Gastroesophageal sphincter (tissue), 4 donors: ENCODE measurements around the gene STX19. TPM values are rescaled to one million over a fixed set of nuclear protein-coding genes. Genes with fewer than 3 reads are reported as not detected.

Experiments
- ATAC-seq: fragments of 150-250 bp; one replicate; pipeline ENCODE4 v1.9.1; 2016; ENCODE audit warnings: mild to moderate bottlenecking, moderate library complexity
- H3K27ac ChIP-seq, 4 donors: fragments of 200-600 bp; sonication (generic) in 3 of 4; 1 replicate in 3 of 4; 2 replicates in 1 of 4; pipeline ENCODE4 v1.5.1; 2016 to 2019
- H3K27me3 ChIP-seq: fragments of 200-600 bp; sonication (generic); one replicate; pipeline ENCODE4 v1.5.1; 2019
- H3K36me3 ChIP-seq, 2 donors: fragments of 200-600 bp; sonication (generic); one replicate each; pipeline ENCODE4 v1.5.1; 2019; ENCODE audit warnings: control low read depth in 1 of 2
- H3K4me1 ChIP-seq, 3 donors: fragments of 200-600 bp; sonication (generic); 1 replicate in 2 of 3; 2 replicates in 1 of 3; pipeline ENCODE4 v1.5.1; 2016 to 2019; ENCODE audit warnings: control low read depth in 2 of 3
- H3K4me3 ChIP-seq, 2 donors: fragments of 200-600 bp; sonication (generic); one replicate each; pipeline ENCODE4 v1.5.1; 2019; ENCODE audit warnings: mild to moderate bottlenecking in 1 of 2, moderate library complexity in 1 of 2
- H3K9me3 ChIP-seq, 3 donors: fragments of 200-600 bp; sonication (generic); one replicate each; pipeline ENCODE4 v1.5.1; 2017 to 2019; ENCODE audit warnings: control low read depth in 2 of 3
- EP300 ChIP-seq: sonication (generic); formaldehyde crosslinking; IDR thresholded peaks from one replicate; pipeline ENCODE4 v1.6.1; 2017; ENCODE audit warnings: antibody characterized with exemption, mild to moderate bottlenecking
- POLR2A ChIP-seq, 2 donors: fragments of 450-650 bp; IDR thresholded peaks; one replicate each; pipeline ENCODE4 v1.6.1; 2017; ENCODE audit warnings: antibody characterized with exemption in 2 of 2, mild to moderate bottlenecking in 2 of 2, moderate library complexity in 1 of 2
- POLR2AphosphoS5 ChIP-seq: sonication (generic); formaldehyde crosslinking; IDR thresholded peaks from one replicate; pipeline ENCODE4 v1.6.1; 2017; ENCODE audit warnings: antibody characterized with exemption
- WGBS, 2 donors: methylation state at CpG; one replicate each; pipeline ENCODE4 v1.1.5; 2018; ENCODE audit warnings: low coverage in 1 of 2; 5-methylcytosine and 5-hydroxymethylcytosine counted together
- total RNA-seq, 4 donors: library from RNA; depleted of rRNA; stranded (reverse); fragments of >200 nt; gene quantifications; one replicate each; pipeline ENCODE4 v1.1.0, GENCODE V29; 2016
- TF ChIP-seq, protein P1 (sequence below), 4 experiments: fragments of 200-600 bp in 2 of 4; fragments of 450-650 bp in 2 of 4; sonication (generic) in 1 of 4; IDR thresholded peaks; one replicate each; pipeline ENCODE4 v1.5.1; 2017 to 2019; ENCODE audit warnings: antibody characterized with exemption in 4 of 4, mild to moderate bottlenecking in 2 of 4, moderate library complexity in 2 of 4

Gene STX19
- total RNA-seq, 4 donors from 2014 or later: 0.74 TPM; not detected in 3

DNA sequence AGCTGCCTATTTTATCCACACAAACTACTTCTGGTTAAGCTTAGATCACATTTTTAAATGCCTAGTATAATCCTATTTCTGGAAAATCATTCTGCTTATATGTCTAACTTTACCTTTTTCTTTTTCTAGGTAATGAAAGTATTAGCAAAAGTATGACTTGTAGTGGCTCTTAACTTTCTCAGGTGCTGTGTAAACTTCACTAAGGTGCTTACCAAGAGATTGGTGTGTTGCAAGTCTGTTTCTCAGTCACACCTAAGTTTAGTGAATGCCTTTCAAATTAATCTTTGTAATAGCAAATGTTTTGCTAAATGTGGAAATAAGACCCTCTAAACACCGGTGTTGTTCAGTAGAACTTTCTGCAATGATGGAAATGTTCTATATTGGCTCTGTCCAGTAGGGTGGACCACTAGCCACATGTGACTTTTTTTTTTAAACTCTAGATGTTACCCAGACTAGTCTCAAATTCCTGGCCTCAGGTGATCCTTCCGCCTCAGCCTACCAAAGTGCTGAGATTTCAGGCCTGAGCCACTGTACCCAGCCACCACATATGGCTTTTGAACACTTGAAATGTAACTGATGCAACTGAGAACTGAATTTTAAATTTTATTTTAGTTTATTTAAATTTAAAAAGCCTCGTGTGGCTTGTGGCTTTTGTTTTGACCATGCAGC is 26.4 kb downstream of the STX19 start:
- TF ChIP-seq POLR2A (IDR thresholded peaks at IDR 0.05) (no peak), POLR2AphosphoS5 (no peak), EP300 (no peak)
- TF ChIP-seq, protein P1, sequence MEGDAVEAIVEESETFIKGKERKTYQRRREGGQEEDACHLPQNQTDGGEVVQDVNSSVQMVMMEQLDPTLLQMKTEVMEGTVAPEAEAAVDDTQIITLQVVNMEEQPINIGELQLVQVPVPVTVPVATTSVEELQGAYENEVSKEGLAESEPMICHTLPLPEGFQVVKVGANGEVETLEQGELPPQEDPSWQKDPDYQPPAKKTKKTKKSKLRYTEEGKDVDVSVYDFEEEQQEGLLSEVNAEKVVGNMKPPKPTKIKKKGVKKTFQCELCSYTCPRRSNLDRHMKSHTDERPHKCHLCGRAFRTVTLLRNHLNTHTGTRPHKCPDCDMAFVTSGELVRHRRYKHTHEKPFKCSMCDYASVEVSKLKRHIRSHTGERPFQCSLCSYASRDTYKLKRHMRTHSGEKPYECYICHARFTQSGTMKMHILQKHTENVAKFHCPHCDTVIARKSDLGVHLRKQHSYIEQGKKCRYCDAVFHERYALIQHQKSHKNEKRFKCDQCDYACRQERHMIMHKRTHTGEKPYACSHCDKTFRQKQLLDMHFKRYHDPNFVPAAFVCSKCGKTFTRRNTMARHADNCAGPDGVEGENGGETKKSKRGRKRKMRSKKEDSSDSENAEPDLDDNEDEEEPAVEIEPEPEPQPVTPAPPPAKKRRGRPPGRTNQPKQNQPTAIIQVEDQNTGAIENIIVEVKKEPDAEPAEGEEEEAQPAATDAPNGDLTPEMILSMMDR (IDR thresholded peaks at IDR 0.05): no peak
- Histone ChIP-seq H3K4me3 (no peak overlapping the region), H3K27me3 (no peaks in the 10 kb centered on the region), H3K9me3 (no peaks in the 10 kb centered on the region), H3K36me3 (peaks cover 0 to 8% of the 10 kb centered on the region in 2 donors), H3K27ac (peak overlapping the region in 1 of 4 donors; percentile 20), H3K4me1 (peaks cover 0 to 28% (median 0%) of the 10 kb centered on the region in 3 donors)
- WGBS, 2 donors: 64 to 75% methylated on average over 3 of the region's 3 CpGs
- no peak for ATAC-seq

DNA sequence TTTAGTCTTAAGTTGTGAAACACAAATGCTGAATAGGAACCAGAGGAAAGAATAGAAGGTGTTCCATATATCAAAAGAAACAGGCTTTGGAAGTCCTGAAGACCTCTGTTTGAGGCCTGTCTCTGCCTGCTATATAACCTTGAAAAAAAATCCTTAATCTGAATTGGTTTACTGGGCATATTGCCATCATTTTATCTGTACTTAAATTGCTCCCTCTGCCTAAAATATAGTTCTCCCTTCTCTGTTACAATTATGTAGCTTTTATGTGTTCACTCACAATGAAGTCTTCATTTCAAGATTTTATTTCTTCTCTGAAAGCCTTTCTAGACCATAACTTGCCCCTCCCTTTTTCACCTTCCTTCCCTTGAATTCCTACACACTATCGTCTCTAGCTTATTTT is 27.2 kb downstream of the STX19 start:
- H3K27me3 ChIP-seq: no peaks in the 10 kb centered on the region
- no peaks in the 10 kb centered on the region for H3K9me3 ChIP-seq
- no peak for ATAC-seq
- H3K36me3 ChIP-seq: peaks cover 0 to 14% of the 10 kb centered on the region in 2 donors
- no peak overlapping the region for H3K27ac ChIP-seq
- WGBS, 2 donors: 65 to 78% methylated on average over 1 of the region's 1 CpG
- peaks cover 0 to 23% (median 0%) of the 10 kb centered on the region in 3 donors for H3K4me1 ChIP-seq
- TF ChIP-seq POLR2AphosphoS5: no peak
- TF ChIP-seq, protein P1 (IDR thresholded peaks at IDR 0.05): no peak
- TF ChIP-seq EP300: no peak
- no peak for TF ChIP-seq POLR2A (IDR thresholded peaks at IDR 0.05)
- H3K4me3 ChIP-seq: no peak overlapping the region

DNA sequence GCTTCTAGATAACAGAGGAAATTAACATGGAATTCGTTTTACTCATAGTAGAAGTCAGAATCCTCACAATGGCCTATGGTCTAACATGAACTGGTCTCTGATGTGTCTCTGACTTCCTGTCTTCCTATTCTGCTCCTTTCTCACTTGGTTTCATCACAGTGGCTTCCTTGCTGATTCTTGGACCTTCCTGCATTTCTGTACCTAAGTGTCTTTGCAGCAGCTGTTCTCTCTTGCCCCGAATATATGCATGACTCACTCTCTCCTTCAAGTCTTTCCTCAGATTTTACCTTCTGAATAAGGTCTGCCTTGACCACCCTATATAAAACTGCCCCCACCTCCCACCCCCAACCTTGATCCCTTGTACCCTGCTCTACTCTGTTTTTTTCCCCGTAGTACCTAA is 34.3 kb downstream of the STX19 start:
- no peak for ATAC-seq
- Histone ChIP-seq H3K4me3 (no peak overlapping the region), H3K4me1 (no peaks in the 10 kb centered on the region), H3K27ac (no peak overlapping the region), H3K27me3 (no peaks in the 10 kb centered on the region), H3K36me3 (peaks cover 0 to 14% of the 10 kb centered on the region in 2 donors), H3K9me3 (no peaks in the 10 kb centered on the region)
- TF ChIP-seq POLR2A (IDR thresholded peaks at IDR 0.05) (no peak), POLR2AphosphoS5 (no peak), EP300 (no peak)
- TF ChIP-seq, protein P1 (IDR thresholded peaks at IDR 0.05): no peak
- 85 to 94% methylated on average over 2 to 3 of the region's 3 CpGs for WGBS, 2 donors

DNA sequence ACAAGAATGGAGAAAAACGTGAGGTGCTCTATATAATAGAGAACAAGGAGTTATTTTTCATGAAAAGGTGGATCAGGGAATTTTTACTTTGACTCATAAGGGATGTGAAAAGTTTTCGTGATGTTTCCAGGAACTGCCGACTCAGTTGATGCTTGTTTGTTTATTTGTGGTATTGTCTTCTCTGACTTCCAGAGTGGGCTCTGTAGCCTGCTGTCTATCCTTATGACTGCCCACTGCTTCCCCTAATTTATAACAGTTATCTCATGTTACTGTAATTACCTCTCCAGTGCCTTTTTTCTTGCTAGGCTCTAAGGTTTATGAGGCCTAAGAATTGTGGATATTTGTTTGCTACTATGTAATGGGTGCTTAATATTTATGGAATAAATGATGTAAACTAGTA is 36.2 kb downstream of the STX19 start:
- H3K4me3 ChIP-seq: no peak overlapping the region
- H3K4me1 ChIP-seq: no peaks in the 10 kb centered on the region
- H3K27ac ChIP-seq: no peak overlapping the region
- no peaks in the 10 kb centered on the region for H3K27me3 ChIP-seq
- no peak for TF ChIP-seq POLR2A (IDR thresholded peaks at IDR 0.05)
- TF ChIP-seq, protein P1 (IDR thresholded peaks at IDR 0.05): no peak
- TF ChIP-seq EP300: no peak
- no peak for TF ChIP-seq POLR2AphosphoS5
- ATAC-seq: no peak
- peaks cover 0 to 9% of the 10 kb centered on the region in 2 donors for H3K36me3 ChIP-seq
- 84 to 88% methylated on average over 3 of the region's 3 CpGs for WGBS, 2 donors
- H3K9me3 ChIP-seq: no peaks in the 10 kb centered on the region

DNA sequence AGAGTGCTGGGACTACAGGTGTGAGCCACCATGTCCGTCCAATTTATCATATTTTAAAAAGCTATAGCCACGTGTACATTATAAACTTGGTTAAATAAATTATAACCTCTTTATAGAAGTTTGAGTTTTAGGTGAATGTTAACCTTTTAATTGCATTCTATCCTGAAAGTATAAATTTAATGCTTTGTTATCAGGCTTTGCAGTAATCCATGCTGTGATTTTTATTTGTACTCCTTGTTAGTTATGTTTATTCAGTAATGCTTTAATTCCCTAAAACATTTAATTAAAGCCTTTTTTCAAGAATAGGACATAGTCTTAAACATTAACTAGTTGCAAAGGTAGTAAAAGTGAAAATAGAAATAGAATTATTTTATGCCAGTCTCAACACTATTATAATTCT is 36.8 kb downstream of the STX19 start:
- no peaks in the 10 kb centered on the region for H3K9me3 ChIP-seq
- H3K36me3 ChIP-seq: peaks cover 0 to 3% of the 10 kb centered on the region in 2 donors
- WGBS, 2 donors: 46 to 64% methylated on average over 2 of the region's 2 CpGs

More for the DNA sequence above, 36.8 kb downstream of the STX19 start:
- ATAC-seq: no peak
- H3K27ac ChIP-seq: no peak overlapping the region
- H3K4me1 ChIP-seq: no peaks in the 10 kb centered on the region
- TF ChIP-seq EP300 (no peak), POLR2A (IDR thresholded peaks at IDR 0.05) (no peak), POLR2AphosphoS5 (no peak)
- TF ChIP-seq, protein P1 (IDR thresholded peaks at IDR 0.05): no peak
- no peaks in the 10 kb centered on the region for H3K27me3 ChIP-seq
- no peak overlapping the region for H3K4me3 ChIP-seq
